GM06990 (cell line): ENCODE results near the gene NUP85.

Source experiments
- DNase-seq: peaks from one replicate; pipeline ENCODE4 v3.0.0-alpha.2; 2011; ENCODE audit not compliant: insufficient read length; ENCODE audit errors: extremely low read depth
- H3K27me3 ChIP-seq: replicated peaks from 2 replicates; pipeline ENCODE4 v1.6.0; 2011; ENCODE audit warnings: low read length; ENCODE audit not compliant: control insufficient read depth, insufficient read depth
- H3K36me3 ChIP-seq: 2 replicates; pipeline ENCODE4 v1.5.1; 2011; ENCODE audit warnings: low read length; ENCODE audit not compliant: control insufficient read depth, insufficient read depth
- H3K4me3 ChIP-seq: replicated peaks from 2 replicates; pipeline ENCODE4 v1.5.1; 2011; ENCODE audit warnings: low read depth, mild to moderate bottlenecking, control low read depth, low read length
- TF ChIP-seq, protein P1 (sequence below): IDR thresholded peaks from 2 replicates; pipeline ENCODE4 v1.5.1; 2011; ENCODE audit warnings: low read length, control low read depth, mild to moderate bottlenecking, inconsistent platforms; ENCODE audit not compliant: insufficient read depth, poor library complexity, severe bottlenecking

The NUP85 gene

GRCh38 chr17:75240394-75241142 lies 35.1 kb downstream of the NUP85 start:
- H3K4me3 ChIP-seq = no peak overlapping the region
- TF ChIP-seq, protein P1, sequence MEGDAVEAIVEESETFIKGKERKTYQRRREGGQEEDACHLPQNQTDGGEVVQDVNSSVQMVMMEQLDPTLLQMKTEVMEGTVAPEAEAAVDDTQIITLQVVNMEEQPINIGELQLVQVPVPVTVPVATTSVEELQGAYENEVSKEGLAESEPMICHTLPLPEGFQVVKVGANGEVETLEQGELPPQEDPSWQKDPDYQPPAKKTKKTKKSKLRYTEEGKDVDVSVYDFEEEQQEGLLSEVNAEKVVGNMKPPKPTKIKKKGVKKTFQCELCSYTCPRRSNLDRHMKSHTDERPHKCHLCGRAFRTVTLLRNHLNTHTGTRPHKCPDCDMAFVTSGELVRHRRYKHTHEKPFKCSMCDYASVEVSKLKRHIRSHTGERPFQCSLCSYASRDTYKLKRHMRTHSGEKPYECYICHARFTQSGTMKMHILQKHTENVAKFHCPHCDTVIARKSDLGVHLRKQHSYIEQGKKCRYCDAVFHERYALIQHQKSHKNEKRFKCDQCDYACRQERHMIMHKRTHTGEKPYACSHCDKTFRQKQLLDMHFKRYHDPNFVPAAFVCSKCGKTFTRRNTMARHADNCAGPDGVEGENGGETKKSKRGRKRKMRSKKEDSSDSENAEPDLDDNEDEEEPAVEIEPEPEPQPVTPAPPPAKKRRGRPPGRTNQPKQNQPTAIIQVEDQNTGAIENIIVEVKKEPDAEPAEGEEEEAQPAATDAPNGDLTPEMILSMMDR = peak; percentile 84
- no peak for DNase-seq
- no peaks in the 10 kb centered on the region for H3K27me3 ChIP-seq
- peaks cover 57% of the 10 kb centered on the region for H3K36me3 ChIP-seq

DNA sequence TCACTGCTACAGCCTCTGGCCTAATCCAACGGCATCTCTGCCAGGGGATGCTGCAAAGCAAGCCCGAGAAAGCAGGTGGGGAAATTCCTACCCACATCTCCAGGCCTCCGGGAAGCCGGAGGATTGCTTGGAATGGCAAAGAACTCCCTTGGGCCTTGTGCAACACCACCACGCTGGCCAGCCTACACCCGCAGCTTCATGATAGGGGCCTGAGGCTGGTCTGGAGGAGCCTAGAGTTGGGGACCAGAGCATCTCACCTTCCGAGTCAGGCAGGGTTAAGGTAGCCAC lies 35.6 kb downstream of the NUP85 start:
- no peak for DNase-seq
- peaks cover 58% of the 10 kb centered on the region for H3K36me3 ChIP-seq
- TF ChIP-seq, protein P1 = no peak
- H3K27me3 ChIP-seq = no peaks in the 10 kb centered on the region
- H3K4me3 ChIP-seq = no peak overlapping the region

DNA sequence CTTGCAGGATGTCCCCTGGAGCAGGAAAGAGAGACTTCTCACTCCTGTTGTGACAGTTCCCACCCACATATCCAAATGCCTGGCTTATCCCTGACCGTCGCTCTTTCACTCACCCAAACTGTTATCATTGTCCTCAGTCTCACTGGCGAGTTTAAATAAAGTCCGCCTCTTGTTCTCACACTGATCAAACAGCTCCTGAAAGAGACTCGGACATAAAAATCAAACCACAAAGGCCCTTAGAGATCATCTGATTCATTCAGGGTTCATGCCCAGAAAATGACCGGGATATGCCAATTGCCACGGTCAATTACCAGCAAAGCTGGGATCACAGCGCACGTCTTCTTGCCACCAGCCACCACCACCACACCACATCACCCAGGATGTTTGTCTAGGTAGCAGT lies 36.0 kb downstream of the NUP85 start:
- peaks cover 60% of the 10 kb centered on the region for H3K36me3 ChIP-seq
- no peak overlapping the region for H3K4me3 ChIP-seq
- TF ChIP-seq, protein P1 = no peak
- no peaks in the 10 kb centered on the region for H3K27me3 ChIP-seq
- no peak for DNase-seq

DNA sequence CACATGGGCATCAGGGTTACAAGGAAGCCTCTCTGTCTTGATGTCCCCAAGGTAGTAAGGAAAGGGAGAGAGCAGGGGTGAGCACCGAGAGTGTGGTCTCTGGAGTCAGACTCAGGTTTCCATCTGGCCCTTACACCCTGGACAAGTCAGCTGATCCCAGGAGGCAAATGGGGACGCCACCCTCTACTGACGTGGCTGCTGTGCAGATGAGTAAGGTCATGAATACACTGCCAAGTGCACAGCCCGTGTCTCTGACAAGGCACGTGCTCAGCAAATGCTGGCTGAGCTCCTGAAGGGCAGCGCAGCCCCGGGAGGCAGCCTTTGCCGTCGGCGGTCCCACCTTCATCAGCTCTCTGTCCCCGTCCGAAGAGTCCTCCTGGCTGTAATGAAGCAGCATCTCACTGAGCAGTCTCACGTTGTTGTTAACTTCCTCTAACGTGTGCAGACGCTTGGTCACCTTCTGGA lies 36.5 kb downstream of the NUP85 start:
- Histone ChIP-seq H3K36me3 (peaks cover 56% of the 10 kb centered on the region), H3K27me3 (no peaks in the 10 kb centered on the region), H3K4me3 (no peak overlapping the region)
- TF ChIP-seq, protein P1 = no peak
- no peak for DNase-seq

- H3K4me3 ChIP-seq = no peak overlapping the region
- DNase-seq = no peak
- TF ChIP-seq, protein P1 = peak; percentile 18
- peaks cover 50% of the 10 kb centered on the region for H3K36me3 ChIP-seq
- H3K27me3 ChIP-seq = no peaks in the 10 kb centered on the region
Measured at GRCh38 chr17:75242461-75243042, 37.1 kb downstream of the NUP85 start.
